ENCODE data around the gene ZNF750.

DNA sequence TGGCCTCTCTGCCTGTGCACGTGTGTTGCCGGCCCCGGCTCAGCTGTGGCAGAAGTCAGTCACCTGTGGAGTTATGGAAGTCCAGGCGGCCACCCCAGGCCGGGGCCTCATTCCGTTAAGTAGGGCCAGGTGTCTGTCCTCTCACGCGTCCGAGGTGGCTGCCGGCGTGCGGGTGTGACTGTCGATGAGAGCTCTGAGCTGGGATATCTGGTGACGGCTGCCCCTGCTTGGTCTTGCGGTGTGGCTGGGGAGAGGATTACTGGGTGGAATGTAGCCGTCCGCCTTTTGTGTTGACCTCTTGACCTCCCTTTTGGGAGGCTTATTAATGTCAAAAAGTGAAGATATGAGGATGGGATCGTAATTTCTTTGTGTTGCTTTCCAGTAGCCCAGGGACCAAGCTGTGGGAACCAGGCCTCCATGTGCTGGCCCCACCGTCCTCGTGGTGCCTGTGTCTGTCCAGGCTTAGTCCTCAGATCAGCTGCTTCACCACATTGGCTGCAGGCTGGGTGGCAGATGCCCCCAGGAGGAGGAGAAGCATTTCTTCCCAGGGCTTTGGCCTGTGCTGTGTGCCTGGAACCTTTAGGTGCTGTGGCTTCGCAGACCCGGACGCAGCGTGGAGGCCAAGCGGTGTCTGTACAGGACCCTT, 23.0 kb upstream of the ZNF750 start:
- no peak for TF ChIP-seq POLR2A (IDR thresholded peaks at IDR 0.05)
- no peak for TF ChIP-seq CTCF (IDR thresholded peaks at IDR 0.05)

All from lower leg skin (tissue), 3 donors.